Small intestine (tissue), 16 donors: ENCODE measurements around the gene MUL1. TPM values are rescaled to one million over a fixed set of nuclear protein-coding genes. Genes with fewer than 3 reads are reported as not detected.
A peak's percentile ranks its signal among the peaks of the same experiment; 100 is the strongest.

Experiments used
- DNase-seq, 2 donors: peaks; one replicate each; pipeline versions ENCODE4 v3.0.0 to v3.0.0-alpha.2; 2013
- FAIRE-seq: peaks from 2 replicates; lab custom pipeline; 2012; peaks lifted over from hg19 to GRCh38; lab: Jason Lieb, UNC
- H3K27ac ChIP-seq, 3 donors: one replicate each; pipeline ENCODE4 v1.5.1; 2013; ENCODE audit warnings: low read length in 2 of 3, mild to moderate bottlenecking in 2 of 3, control low read depth in 1 of 3, inconsistent platforms in 1 of 3, low read depth in 1 of 3, moderate library complexity in 1 of 3
- H3K27me3 ChIP-seq, 3 donors: one replicate each; pipeline ENCODE4 v1.6.1; 2013; ENCODE audit warnings: low read length in 3 of 3, inconsistent platforms in 1 of 3; ENCODE audit not compliant: control insufficient read depth in 3 of 3, insufficient read depth in 3 of 3
- H3K36me3 ChIP-seq, 3 donors: one replicate each; pipeline ENCODE4 v1.6.1; 2013; ENCODE audit warnings: low read length in 3 of 3, inconsistent platforms in 1 of 3, low read depth in 1 of 3, mild to moderate bottlenecking in 1 of 3, moderate library complexity in 1 of 3; ENCODE audit not compliant: control insufficient read depth in 3 of 3, insufficient read depth in 2 of 3
- H3K4me1 ChIP-seq, 3 donors: one replicate each; pipeline ENCODE4 v1.6.1; 2013; ENCODE audit warnings: low read length in 2 of 3, inconsistent platforms in 1 of 3, low read depth in 1 of 3, mild to moderate bottlenecking in 1 of 3, moderate library complexity in 1 of 3; ENCODE audit not compliant: control insufficient read depth in 3 of 3, insufficient read depth in 2 of 3
- H3K4me3 ChIP-seq, 3 donors: one replicate each; pipeline ENCODE4 v1.5.1; 2013; ENCODE audit warnings: low read length in 3 of 3, control low read depth in 1 of 3, inconsistent platforms in 1 of 3, low read depth in 1 of 3, mild to moderate bottlenecking in 1 of 3, moderate library complexity in 1 of 3
- H3K9me3 ChIP-seq, 2 donors: one replicate each; pipeline ENCODE4 v1.6.1; 2013; ENCODE audit warnings: low read depth in 1 of 2, low read length in 1 of 2; ENCODE audit not compliant: control insufficient read depth in 2 of 2, insufficient read depth in 1 of 2
- WGBS, 3 donors: extraction: QIAGEN DNeasy Blood & Tissue Kit; methylation state at CpG; one replicate each; pipeline ENCODE4 v1.1.7; 2013; 5-methylcytosine and 5-hydroxymethylcytosine counted together
- long read RNA-seq, 10 donors: transcript quantifications; one replicate each; lab custom pipeline, GENCODE V29; 2026
- polyA plus RNA-seq, 4 donors: library from polyadenylated mRNA; stranded (reverse) in 3 of 4; unstranded in 1 of 4; fragments of 200-250 nt in 3 of 4; fragments of 120-200 nt in 1 of 4; gene quantifications; one replicate each; pipeline versions ENCODE4 v1.2.1 to v1.2.3, GENCODE V29; 2013
- donor health status: healthy with polysubstance abuse.
- donor health status: control.
- donor health status: control.
- donor health status: Bipolar disorder and iron deficiency.
- donor health status: healthy.

MUL1 gene, protein sequence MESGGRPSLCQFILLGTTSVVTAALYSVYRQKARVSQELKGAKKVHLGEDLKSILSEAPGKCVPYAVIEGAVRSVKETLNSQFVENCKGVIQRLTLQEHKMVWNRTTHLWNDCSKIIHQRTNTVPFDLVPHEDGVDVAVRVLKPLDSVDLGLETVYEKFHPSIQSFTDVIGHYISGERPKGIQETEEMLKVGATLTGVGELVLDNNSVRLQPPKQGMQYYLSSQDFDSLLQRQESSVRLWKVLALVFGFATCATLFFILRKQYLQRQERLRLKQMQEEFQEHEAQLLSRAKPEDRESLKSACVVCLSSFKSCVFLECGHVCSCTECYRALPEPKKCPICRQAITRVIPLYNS
- polyA plus RNA-seq, result 10 to 100 TPM in 3 of 4 donors, 1 to 10 TPM in 1; 6.9 to 22.8 (median 16.7) TPM
- long read RNA-seq, donor 1, result 0 reads
- long read RNA-seq, donor 2, partial matches to known transcripts, result 0 of 4 reads
- long read RNA-seq, donor 2, other reads (novel, unspliced or antisense), result 0 of 4 reads
- long read RNA-seq, donor 3, transcript MUL1-201 (4 exons, 2,438 nt), result major isoform, 5 of 5 reads
- long read RNA-seq, donor 3, partial matches to known transcripts, result 0 of 5 reads
- long read RNA-seq, donor 3, other reads (novel, unspliced or antisense), result 0 of 5 reads
- long read RNA-seq, donor 4, result 0 reads
- long read RNA-seq, donor 5, result 0 reads
- long read RNA-seq, donor 6, partial matches to known transcripts, result 0 of 2 reads
- long read RNA-seq, donor 6, other reads (novel, unspliced or antisense), result 0 of 2 reads
- long read RNA-seq, donor 7, result 0 reads
- long read RNA-seq, donor 8, partial matches to known transcripts, result 0 of 1 reads
- long read RNA-seq, donor 8, other reads (novel, unspliced or antisense), result 0 of 1 reads
- long read RNA-seq, donor 9, partial matches to known transcripts, result 0 of 2 reads
- long read RNA-seq, donor 9, other reads (novel, unspliced or antisense), result 0 of 2 reads
- long read RNA-seq, donor 10, transcript MUL1-201 (4 exons, 2,438 nt), result major isoform, 12 of 12 reads
- long read RNA-seq, donor 10, partial matches to known transcripts, result 0 of 12 reads
- long read RNA-seq, donor 10, other reads (novel, unspliced or antisense), result 0 of 12 reads

GRCh38 chr1:20507564-20508410 is at the start of gene MUL1:
TSS of gene MUL1 (minus strand) at chr1:20508151. CDS start at chr1:20508024, 127 bp downstream.
- FAIRE-seq (no peak), DNase-seq (peak; percentile 92 to 98)
- Histone ChIP-seq H3K36me3 (peaks cover 0 to 5% (median 2%) of the 10 kb centered on the region in 3 donors), H3K27me3 (peaks cover 0 to 4% (median 0%) of the 10 kb centered on the region in 3 donors), H3K9me3 (no peaks in the 10 kb centered on the region), H3K4me1 (peaks cover 1 to 4% (median 3%) of the 10 kb centered on the region in 3 donors), H3K4me3 (peak within 1 kb of the TSS; percentile 82 to 89 (median 86)), H3K27ac (peak within 1 kb of the TSS; percentile 63 to 95 (median 71))
- 0 to 2% (median 1%) methylated on average over 47 to 58 of the region's 58 CpGs for WGBS, 3 donors

- Histone ChIP-seq H3K27me3 (peaks cover 20 to 56% (median 27%) of the 10 kb centered on the region in 3 donors), H3K4me1 (peaks cover 0 to 10% (median 0%) of the 10 kb centered on the region in 3 donors), H3K27ac (no peak overlapping the region), H3K4me3 (no peak overlapping the region), H3K36me3 (no peaks in the 10 kb centered on the region), H3K9me3 (no peaks in the 10 kb centered on the region)
- 74 to 80% (median 75%) methylated on average over 4 of the region's 4 CpGs for WGBS, 3 donors
- FAIRE-seq, result no peak
- no peak for DNase-seq
These were observed 47.8 kb upstream of the MUL1 start for GRCh38 chr1:20555758-20556120.

GRCh38 chr1:20555025-20555757 is 47.2 kb upstream of the MUL1 start:
- FAIRE-seq (no peak), DNase-seq (no peak)
- Histone ChIP-seq H3K9me3 (no peaks in the 10 kb centered on the region), H3K27ac (no peak overlapping the region), H3K36me3 (no peaks in the 10 kb centered on the region), H3K4me3 (no peak overlapping the region), H3K4me1 (peaks cover 0 to 10% (median 0%) of the 10 kb centered on the region in 3 donors), H3K27me3 (peaks cover 20 to 60% (median 22%) of the 10 kb centered on the region in 3 donors)
- WGBS, 3 donors, result 60 to 66% (median 66%) methylated on average over 7 of the region's 7 CpGs

GRCh38 chr1:20552728-20553445 is 44.9 kb upstream of the MUL1 start:
- Histone ChIP-seq H3K27ac (no peak overlapping the region), H3K4me1 (peaks cover 0 to 10% (median 0%) of the 10 kb centered on the region in 3 donors), H3K36me3 (no peaks in the 10 kb centered on the region), H3K9me3 (no peaks in the 10 kb centered on the region), H3K27me3 (peaks cover 20 to 63% (median 22%) of the 10 kb centered on the region in 3 donors), H3K4me3 (peak overlapping the region in 2 of 3 donors; percentile 9 to 27)
- FAIRE-seq (no peak), DNase-seq (no peak)
- WGBS, 3 donors, result 2 to 8% (median 5%) methylated on average over 60 to 82 of the region's 82 CpGs

DNA sequence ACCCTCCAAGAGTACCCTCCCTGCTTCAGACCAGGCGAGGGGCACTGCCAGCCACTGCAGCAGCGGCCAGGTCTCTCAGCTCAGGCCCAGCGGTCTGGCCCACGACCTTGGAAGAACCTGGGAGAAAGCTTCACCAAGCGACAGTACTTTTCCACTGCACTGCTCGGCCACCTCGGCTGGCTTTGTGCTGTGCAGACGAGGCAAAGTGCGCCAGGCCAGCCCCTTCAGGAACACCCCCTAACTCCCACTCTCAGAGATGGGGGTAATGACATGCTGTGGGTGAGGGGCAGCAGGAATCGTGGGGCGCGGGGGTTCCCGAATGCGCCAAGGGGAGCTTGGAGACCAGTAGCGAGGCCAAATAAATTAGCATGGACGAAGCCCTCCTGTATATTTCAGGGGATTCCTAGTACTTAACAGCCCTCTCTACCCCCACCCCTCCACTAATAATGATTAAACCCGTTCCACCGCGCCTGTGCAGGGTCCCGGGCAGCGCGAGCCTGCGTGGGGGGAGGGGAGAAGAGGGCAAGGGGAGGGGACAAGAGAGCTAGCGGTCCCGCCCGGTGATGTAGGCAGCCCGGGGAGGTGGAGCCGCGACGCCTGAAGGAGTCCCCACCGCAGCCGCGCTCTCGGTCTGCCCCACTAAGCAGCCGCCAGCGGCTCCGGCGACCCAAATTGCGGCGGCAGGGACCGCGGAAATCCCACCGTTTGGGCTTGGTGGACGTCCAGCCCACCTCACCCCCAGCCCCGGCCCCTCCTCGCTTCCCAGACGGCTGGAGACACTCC is 44.2 kb upstream of the MUL1 start, which contains the start of gene FAM43B:
Gene FAM43B (plus strand): TSS at position 629 of the 783 bp plus-strand sequence. CDS start 401 bp downstream, outside the sequence.
- Histone ChIP-seq H3K4me1 (peaks cover 0 to 10% (median 0%) of the 10 kb centered on the region in 3 donors), H3K27me3 (peaks cover 20 to 63% (median 21%) of the 10 kb centered on the region in 3 donors), H3K27ac (no peak within 1 kb of the TSS), H3K4me3 (peak within 1 kb of the TSS in 2 of 3 donors; percentile 9 to 27), H3K36me3 (no peaks in the 10 kb centered on the region), H3K9me3 (no peaks in the 10 kb centered on the region)
- 3 to 7% (median 4%) methylated on average over 41 to 47 of the region's 47 CpGs for WGBS, 3 donors
- DNase-seq (peak in 1 of 2 donors; percentile 20), FAIRE-seq (no peak)

- no peaks in the 10 kb centered on the region for H3K36me3 ChIP-seq
- H3K4me3 ChIP-seq, result no peak overlapping the region
- H3K27me3 ChIP-seq, result peaks cover 20 to 57% (median 22%) of the 10 kb centered on the region in 3 donors
- no peak overlapping the region for H3K27ac ChIP-seq
- DNase-seq, result no peak
- peaks cover 0 to 10% (median 0%) of the 10 kb centered on the region in 3 donors for H3K4me1 ChIP-seq
- FAIRE-seq, result no peak
- H3K9me3 ChIP-seq, result no peaks in the 10 kb centered on the region
- WGBS, 3 donors, result 51 to 72% (median 63%) methylated on average over 3 of the region's 3 CpGs
These were observed 43.2 kb upstream of the MUL1 start for GRCh38 chr1:20551161-20551560.
